GM12892 (cell line): ENCODE results near the gene DDX49.

Experiments
- POLR2A ChIP-seq: IDR thresholded peaks from 2 replicates; pipeline ENCODE4 v1.6.1; 2011; ENCODE audit warnings: low read depth, low read length, control low read depth
- POLR2AphosphoS5 ChIP-seq: IDR thresholded peaks from 2 replicates; pipeline ENCODE4 v1.6.1; 2011; ENCODE audit warnings: low read depth, low read length, control low read depth

DNA sequence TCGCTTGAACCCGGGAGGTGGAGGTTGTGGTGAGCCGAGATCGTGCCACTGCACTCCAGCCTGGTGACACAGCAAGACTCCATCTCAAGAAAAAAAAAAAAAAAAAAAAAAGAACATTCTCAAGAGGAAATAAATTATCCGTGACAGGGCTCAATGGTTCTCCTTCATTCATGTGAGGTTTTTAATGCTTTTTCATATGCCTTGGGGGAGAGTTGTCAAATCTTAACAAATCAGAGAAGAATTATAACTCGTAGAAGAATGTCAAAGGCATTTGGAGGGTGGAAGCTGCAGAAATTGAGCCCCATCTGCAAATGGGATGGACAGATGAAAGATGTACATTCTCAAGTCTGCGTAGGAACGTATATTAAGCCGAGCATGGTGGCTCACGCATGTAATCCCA is 56.4 kb downstream of the DDX49 start:
- TF ChIP-seq POLR2A (no peak), POLR2AphosphoS5 (no peak)
